IMR-90 (cell line): ENCODE measurements around the gene MGME1. TPM values are rescaled to one million over a fixed set of nuclear protein-coding genes. Genes with fewer than 3 reads are reported as not detected.

ENCODE experiments used
- ATAC-seq: fragments of 200-7000 bp; cut with Tn5 transposase; 2 replicates; pipeline ENCODE4 v1.9.1; 2020; ENCODE audit warnings: low read depth, mild to moderate bottlenecking, moderate library complexity
- BruUV-seq: library from RNA; stranded (reverse); fragments of 400-500 nt; replicated peaks from 2 replicates; lab custom pipeline; 2021; lab: Mats Ljungman, UMichigan
- CTCF ChIA-PET: fragments of 300-600 bp; formaldehyde crosslinking; extraction: SDS; loops from one replicate; lab custom pipeline; 2021; ENCODE audit warnings: antibody characterized with exemption; lab: Yijun Ruan, JAX
- POLR2A ChIA-PET: fragments of 300-600 bp; sonication (Branson Sonifier 250); formaldehyde crosslinking; loops from one replicate; lab custom pipeline; 2022; ENCODE audit warnings: antibody characterized with exemption; ENCODE audit not compliant: unreplicated experiment; lab: Charles Lee
- DNase-seq: peaks from one replicate; pipeline ENCODE4 v3.0.0; 2013
- H2AFZ ChIP-seq: replicated peaks from 2 replicates; pipeline ENCODE3; 2013; ENCODE audit warnings: low read length, mild to moderate bottlenecking; ENCODE audit not compliant: poor library complexity
- H2AK5ac ChIP-seq: 2 replicates; pipeline ENCODE4 v1.6.1; 2013; ENCODE audit warnings: low read depth, low read length, inconsistent platforms
- H2AK9ac ChIP-seq: replicated peaks from 2 replicates; pipeline ENCODE3; 2013; ENCODE audit warnings: mild to moderate bottlenecking, low read depth, low read length, moderate library complexity; ENCODE audit not compliant: poor library complexity
- H2BK120ac ChIP-seq: 2 replicates; pipeline ENCODE4 v1.6.1; 2013; ENCODE audit warnings: low read depth, low read length, inconsistent platforms
- H2BK15ac ChIP-seq: 3 replicates; pipeline ENCODE4 v1.6.1; 2013; ENCODE audit warnings: low read depth, low read length, inconsistent platforms
- H2BK20ac ChIP-seq: 2 replicates; pipeline ENCODE4 v1.6.1; 2013; ENCODE audit warnings: low read depth, mild to moderate bottlenecking, inconsistent platforms, low read length, moderate library complexity
- H2BK5ac ChIP-seq: 2 replicates; pipeline ENCODE4 v1.6.1; 2013; ENCODE audit warnings: mild to moderate bottlenecking, low read depth, low read length, inconsistent platforms; ENCODE audit not compliant: poor library complexity, severe bottlenecking
- H3K14ac ChIP-seq: replicated peaks from 2 replicates; pipeline ENCODE4 v1.6.1; 2013; ENCODE audit warnings: low read depth, low read length, inconsistent platforms
- H3K18ac ChIP-seq: 2 replicates; pipeline ENCODE4 v1.6.1; 2013; ENCODE audit warnings: low read depth, low read length, control low read depth
- H3K23ac ChIP-seq: 2 replicates; pipeline ENCODE4 v1.6.1; 2013; ENCODE audit warnings: low read depth, low read length, inconsistent platforms
- H3K27ac ChIP-seq: 2 replicates; pipeline ENCODE4 v1.5.1; 2013; ENCODE audit warnings: mild to moderate bottlenecking, control low read depth, low read length; ENCODE audit not compliant: insufficient read depth
- H3K27me3 ChIP-seq: 2 replicates; pipeline ENCODE4 v1.6.1; 2013; ENCODE audit warnings: low read length; ENCODE audit not compliant: control insufficient read depth, insufficient read depth
- H3K36me3 ChIP-seq: 2 replicates; pipeline ENCODE4 v1.6.1; 2013; ENCODE audit warnings: low read length, mixed read lengths; ENCODE audit not compliant: control insufficient read depth, insufficient read depth
- H3K4ac ChIP-seq: 2 replicates; pipeline ENCODE4 v1.6.1; 2013; ENCODE audit warnings: low read depth, low read length, inconsistent platforms
- H3K4me1 ChIP-seq: 2 replicates; pipeline ENCODE4 v1.6.1; 2013; ENCODE audit warnings: low read length, mixed read lengths; ENCODE audit not compliant: control insufficient read depth, insufficient read depth
- H3K4me2 ChIP-seq: 2 replicates; pipeline ENCODE4 v1.6.1; 2013; ENCODE audit warnings: low read depth, mild to moderate bottlenecking, control low read depth, low read length, moderate library complexity
- H3K4me3 ChIP-seq: 2 replicates; pipeline ENCODE4 v1.5.1; 2013; ENCODE audit warnings: low read depth, mild to moderate bottlenecking, control low read depth, low read length, moderate library complexity; ENCODE audit not compliant: insufficient read depth
- H3K56ac ChIP-seq: 2 replicates; pipeline ENCODE4 v1.6.1; 2013; ENCODE audit warnings: low read length, inconsistent platforms; ENCODE audit not compliant: insufficient read depth; ENCODE audit errors: extremely low read depth
- H3K79me1 ChIP-seq, 2 experiments: 2 replicates each; pipeline ENCODE4 v1.6.1; 2013; ENCODE audit warnings: low read length in 2 of 2, inconsistent platforms in 1 of 2, low read depth in 1 of 2
- H3K9ac ChIP-seq: 2 replicates; pipeline ENCODE4 v1.6.1; 2013; ENCODE audit warnings: low read depth, low read length, control low read depth
- H3K9me1 ChIP-seq: 2 replicates; pipeline ENCODE4 v1.6.1; 2013; ENCODE audit warnings: low read length, inconsistent platforms; ENCODE audit not compliant: insufficient read depth
- H3K9me3 ChIP-seq: 2 replicates; pipeline ENCODE4 v1.6.1; 2013; ENCODE audit warnings: low read length; ENCODE audit not compliant: control insufficient read depth, insufficient read depth
- H4K20me1 ChIP-seq: 2 replicates; pipeline ENCODE4 v1.6.1; 2013; ENCODE audit warnings: low read length, inconsistent platforms; ENCODE audit not compliant: insufficient read depth
- H4K5ac ChIP-seq: 2 replicates; pipeline ENCODE4 v1.6.1; 2013; ENCODE audit warnings: mild to moderate bottlenecking, low read depth, low read length, control low read depth
- H4K8ac ChIP-seq, 2 experiments: 2 replicates each; pipeline ENCODE4 v1.6.1; 2013; ENCODE audit warnings: low read depth in 2 of 2, low read length in 2 of 2, control low read depth in 1 of 2, inconsistent platforms in 1 of 2
- H4K91ac ChIP-seq: 2 replicates; pipeline ENCODE4 v1.6.1; 2013; ENCODE audit warnings: low read depth, low read length, inconsistent platforms; ENCODE audit not compliant: insufficient read depth
- MXI1 ChIP-seq: IDR thresholded peaks from 2 replicates; pipeline ENCODE4 v1.6.1; 2012; ENCODE audit warnings: low read depth, mild to moderate bottlenecking, low read length, moderate library complexity, borderline replicate concordance
- POLR2A ChIP-seq: IDR thresholded peaks from 2 replicates; pipeline ENCODE4 v1.6.1; 2012; ENCODE audit warnings: mild to moderate bottlenecking, low read depth, low read length
- RCOR1 ChIP-seq: IDR thresholded peaks from 2 replicates; pipeline ENCODE4 v1.6.1; 2012; ENCODE audit warnings: mild to moderate bottlenecking, low read length, improper control_type of control experiment; ENCODE audit not compliant: insufficient replicate concordance
- RFX5 ChIP-seq: IDR thresholded peaks from 2 replicates; pipeline ENCODE4 v1.8.0; 2012; ENCODE audit warnings: low read depth, mild to moderate bottlenecking, low read length, moderate library complexity
- SMC3 ChIP-seq: fragments of 150-350 bp; IDR thresholded peaks from 2 replicates; pipeline ENCODE4 v1.6.1; 2016; ENCODE audit warnings: low read depth, mild to moderate bottlenecking, antibody characterized with exemption, low read length, moderate library complexity
- WGBS, 2 experiments: methylation state at CpG; one replicate each; pipeline versions ENCODE4 v1.1.5 to v1.1.7; 2013; ENCODE audit warnings: missing lambda C conversion rate in 2 of 2; ENCODE audit not compliant: insufficient read length in 1 of 2; ENCODE audit errors: extremely low coverage in 2 of 2; 5-methylcytosine and 5-hydroxymethylcytosine counted together
- dilution Hi-C: fragments of 300-500 bp; cut with HindIII; formaldehyde crosslinking; loops from one replicate; pipeline ENCODE4 v1.14.3; 2018; ENCODE audit warnings: low sequenced_read_pairs; ENCODE audit not compliant: unreplicated experiment
- in situ Hi-C: fragments of 300-500 bp; cut with MboI; formaldehyde crosslinking; loops from 3 replicates; pipeline ENCODE4 v1.14.3; 2019; ENCODE audit warnings: low sequenced_read_pairs, inconsistent platforms, mixed read lengths
- intact Hi-C: fragments of 100-400 bp; cut with micrococcal nuclease; formaldehyde crosslinking; loops from 2 replicates; pipeline ENCODE4 v1.10.0; 2022
- polyA plus RNA-seq, 3 experiments: library from polyadenylated mRNA; depleted of rRNA; stranded (reverse); fragments of >200 nt; gene quantifications; 2 replicates each; pipeline ENCODE4 v1.2.3, GENCODE V29; 2012; ENCODE audit warnings: low replicate concordance in 1 of 3
- total RNA-seq: library from RNA; depleted of rRNA; stranded (reverse); fragments of >200 nt; gene quantifications from 2 replicates; pipeline ENCODE4 v1.2.3, GENCODE V29; 2012
- TF ChIP-seq, protein P1 (sequence below): fragments of 150-350 bp; IDR thresholded peaks from 2 replicates; pipeline ENCODE4 v1.6.1; 2017; ENCODE audit warnings: mild to moderate bottlenecking, antibody characterized with exemption, low read length, low read depth

The MGME1 gene
- total and polyA plus RNA-seq, 2 of the 4 experiments (the other 2 are of a cell fraction) = 7.2 to 9.3 TPM

DNA sequence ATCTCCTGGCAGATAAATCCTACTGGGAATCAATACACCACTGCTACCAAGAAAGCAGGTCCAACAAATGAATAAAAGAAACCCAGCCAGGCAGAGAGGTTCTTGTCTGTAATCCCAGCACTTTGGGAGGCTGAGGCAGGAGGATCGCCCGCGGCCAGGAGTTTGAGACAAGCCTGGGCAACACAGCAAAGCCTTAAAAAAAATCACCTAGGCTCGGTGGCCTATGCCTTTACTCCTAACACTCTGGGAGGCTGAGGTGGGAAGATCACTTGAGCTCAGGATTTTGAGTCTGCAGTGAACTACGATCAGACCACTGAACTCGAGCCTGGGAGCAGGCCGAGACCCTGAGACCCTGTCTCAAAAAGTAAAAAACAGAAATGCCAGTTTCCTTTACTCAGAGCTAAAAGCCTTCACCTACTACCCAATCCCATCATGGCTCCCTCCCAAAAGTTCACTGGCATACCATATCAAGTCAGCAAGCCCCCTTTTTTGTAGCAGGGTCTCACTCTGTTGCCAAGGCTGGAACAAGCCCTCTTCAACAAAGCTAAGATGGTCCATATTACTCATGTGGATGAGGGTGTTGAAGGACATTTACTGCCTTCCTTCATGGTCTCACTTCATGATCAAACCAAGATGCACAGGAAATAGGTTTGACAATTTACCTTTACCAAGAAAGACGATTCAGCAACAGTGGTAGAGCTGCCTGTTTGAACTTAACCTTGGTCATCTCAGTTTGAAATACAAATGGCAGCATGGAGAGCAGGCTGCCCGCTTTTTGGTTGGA lies 5.5 kb upstream of the MGME1 start:
- no peak overlapping the region for H3K18ac ChIP-seq
- TF ChIP-seq RFX5 = no peak
- no peak for TF ChIP-seq POLR2A
- TF ChIP-seq, protein P1, sequence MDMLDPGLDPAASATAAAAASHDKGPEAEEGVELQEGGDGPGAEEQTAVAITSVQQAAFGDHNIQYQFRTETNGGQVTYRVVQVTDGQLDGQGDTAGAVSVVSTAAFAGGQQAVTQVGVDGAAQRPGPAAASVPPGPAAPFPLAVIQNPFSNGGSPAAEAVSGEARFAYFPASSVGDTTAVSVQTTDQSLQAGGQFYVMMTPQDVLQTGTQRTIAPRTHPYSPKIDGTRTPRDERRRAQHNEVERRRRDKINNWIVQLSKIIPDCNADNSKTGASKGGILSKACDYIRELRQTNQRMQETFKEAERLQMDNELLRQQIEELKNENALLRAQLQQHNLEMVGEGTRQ = no peak
- TF ChIP-seq MXI1 = no peak
- no peak for TF ChIP-seq RCOR1
- TF ChIP-seq SMC3 = no peak
- H3K56ac ChIP-seq = no peak overlapping the region
- H2BK20ac ChIP-seq = no peak overlapping the region
- peak overlapping the region; percentile 9 for H2BK5ac ChIP-seq
- DNase-seq (no peak), ATAC-seq (no peak)
- H2BK15ac ChIP-seq = no peak overlapping the region
- BruUV-seq = no TSS peak
- ChIA-PET POLR2A (no interaction called here), CTCF (interaction anchor here (1.0 kb wide), 1 partner anchor 68 kb away, joined by 4 read pairs; no protein-coding TSS in a partner anchor)
- no peak overlapping the region for H3K14ac ChIP-seq
- H4K91ac ChIP-seq = no peak overlapping the region
- peaks cover 93% of the 10 kb centered on the region for H4K20me1 ChIP-seq
- peaks cover 0 to 30% of the 10 kb centered on the region in 2 experiments; a peak in 2 of 4 replicates for H3K79me1 ChIP-seq
- H3K9ac ChIP-seq = no peak overlapping the region
- peaks cover 8% of the 10 kb centered on the region for H3K36me3 ChIP-seq
- H4K5ac ChIP-seq = no peak overlapping the region; the same call in 1 of the 2 replicates
- peak overlapping the region; percentile 32; the same call in 1 of the 2 replicates for H3K4ac ChIP-seq
- H2AK5ac ChIP-seq = no peak overlapping the region
- H3K23ac ChIP-seq = peak overlapping the region; percentile 21
- no peaks in the 10 kb centered on the region for H3K27me3 ChIP-seq
- H3K4me3 ChIP-seq = no peak overlapping the region
- H2AFZ ChIP-seq = no peak overlapping the region
- 50% methylated on average over 1 of the region's 9 CpGs; no CpG with 5 or more reads in 1 of the 2 experiments for WGBS, 2 experiments
- H3K27ac ChIP-seq = peak overlapping the region; percentile 17; the same call in 1 of the 2 replicates
- dilution Hi-C loops = no loop called here
- peaks cover 22% of the 10 kb centered on the region for H3K9me1 ChIP-seq
- H4K8ac ChIP-seq = 0 out of 4 replicates have a peak overlapping the region, but pooled peaks of 1 of the 2 experiments have one; percentile 26
- no peak overlapping the region for H3K4me2 ChIP-seq
- H2AK9ac ChIP-seq = no peak overlapping the region
- no peaks in the 10 kb centered on the region for H3K9me3 ChIP-seq
- intact Hi-C loops = no loop called here
- peaks cover 25% of the 10 kb centered on the region for H3K4me1 ChIP-seq
- no peak overlapping the region for H2BK120ac ChIP-seq
- in situ Hi-C loops = no loop called here
